HUDEP-2 (cell line): ENCODE data around the gene LVRN.
"Not testable (repeated sequence)": the region's sequence is repeated elsewhere in the genome, so short reads cannot be mapped to it uniquely, and the experiment has no call there.

Source experiments
- DNase-seq, 76 experiments: peaks; one replicate each; lab custom pipeline; 2025; ENCODE audit not compliant: unreplicated experiment in 76 of 76; lab: John Stamatoyannopoulos, UW

LVRN gene, protein sequence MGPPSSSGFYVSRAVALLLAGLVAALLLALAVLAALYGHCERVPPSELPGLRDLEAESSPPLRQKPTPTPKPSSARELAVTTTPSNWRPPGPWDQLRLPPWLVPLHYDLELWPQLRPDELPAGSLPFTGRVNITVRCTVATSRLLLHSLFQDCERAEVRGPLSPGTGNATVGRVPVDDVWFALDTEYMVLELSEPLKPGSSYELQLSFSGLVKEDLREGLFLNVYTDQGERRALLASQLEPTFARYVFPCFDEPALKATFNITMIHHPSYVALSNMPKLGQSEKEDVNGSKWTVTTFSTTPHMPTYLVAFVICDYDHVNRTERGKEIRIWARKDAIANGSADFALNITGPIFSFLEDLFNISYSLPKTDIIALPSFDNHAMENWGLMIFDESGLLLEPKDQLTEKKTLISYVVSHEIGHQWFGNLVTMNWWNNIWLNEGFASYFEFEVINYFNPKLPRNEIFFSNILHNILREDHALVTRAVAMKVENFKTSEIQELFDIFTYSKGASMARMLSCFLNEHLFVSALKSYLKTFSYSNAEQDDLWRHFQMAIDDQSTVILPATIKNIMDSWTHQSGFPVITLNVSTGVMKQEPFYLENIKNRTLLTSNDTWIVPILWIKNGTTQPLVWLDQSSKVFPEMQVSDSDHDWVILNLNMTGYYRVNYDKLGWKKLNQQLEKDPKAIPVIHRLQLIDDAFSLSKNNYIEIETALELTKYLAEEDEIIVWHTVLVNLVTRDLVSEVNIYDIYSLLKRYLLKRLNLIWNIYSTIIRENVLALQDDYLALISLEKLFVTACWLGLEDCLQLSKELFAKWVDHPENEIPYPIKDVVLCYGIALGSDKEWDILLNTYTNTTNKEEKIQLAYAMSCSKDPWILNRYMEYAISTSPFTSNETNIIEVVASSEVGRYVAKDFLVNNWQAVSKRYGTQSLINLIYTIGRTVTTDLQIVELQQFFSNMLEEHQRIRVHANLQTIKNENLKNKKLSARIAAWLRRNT

GRCh38 chr5:115962239-115962564, at the start of gene LVRN:
Gene LVRN, plus strand, starts transcription at chr5:115962475. Its CDS starts 143 bp downstream, at chr5:115962618.
- DNase-seq: no peak

GRCh38 chr5:115913623-115914400, 48.5 kb upstream of the LVRN start:
- not testable (repeated sequence) for DNase-seq

GRCh38 chr5:115920171-115920725, 42.0 kb upstream of the LVRN start:
- no peak for DNase-seq

DNA sequence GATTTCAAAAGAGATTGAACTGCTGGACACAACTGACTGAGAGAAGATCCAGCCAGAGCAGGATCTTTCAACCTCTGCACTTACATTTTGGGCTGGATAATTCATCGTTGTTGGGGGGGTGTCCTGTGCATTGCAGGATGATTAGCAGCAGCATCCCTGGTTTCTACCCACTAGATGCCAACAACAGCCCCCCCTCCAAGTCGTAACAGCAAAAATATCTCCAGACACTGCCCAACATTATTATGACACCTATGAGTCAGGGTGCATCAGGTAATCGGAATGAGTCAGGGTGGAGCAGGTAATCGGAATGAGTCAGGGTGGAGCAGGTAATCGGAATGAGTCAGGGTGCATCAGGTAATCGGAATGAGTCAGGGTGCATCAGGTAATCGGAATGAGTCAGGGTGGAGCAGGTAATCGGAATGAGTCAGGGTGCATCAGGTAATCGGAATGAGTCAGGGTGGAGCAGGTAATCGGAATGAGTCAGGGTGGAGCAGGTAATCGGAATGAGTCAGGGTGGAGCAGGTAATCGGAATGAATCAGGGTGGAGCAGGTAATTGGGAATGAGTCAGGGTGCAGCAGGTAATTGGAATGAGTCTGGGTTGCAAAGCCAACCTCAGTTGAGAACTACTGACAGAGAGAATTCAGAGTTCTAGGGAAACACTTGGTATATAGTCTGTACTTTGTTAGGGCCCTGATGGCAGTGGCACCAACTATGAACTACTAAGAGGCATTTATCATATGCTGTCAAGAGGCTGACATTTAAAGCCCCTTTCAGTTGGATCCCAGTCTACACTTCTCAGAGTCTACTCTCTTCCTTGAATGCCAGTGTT, 33.5 kb upstream of the LVRN start:
- DNase-seq: not testable (repeated sequence)

- not testable (repeated sequence) for DNase-seq
These were observed 32.1 kb upstream of the LVRN start for GRCh38 chr5:115930171-115930570.

- DNase-seq: no peak
These were observed 31.5 kb upstream of the LVRN start for GRCh38 chr5:115930630-115931337.

GRCh38 chr5:115932991-115933390, 29.3 kb upstream of the LVRN start:
- no peak for DNase-seq

- DNase-seq: no peak
These were observed 27.8 kb upstream of the LVRN start for GRCh38 chr5:115934388-115934974.

- no peak for DNase-seq
These were observed 26.2 kb upstream of the LVRN start for GRCh38 chr5:115936031-115936430.

DNA sequence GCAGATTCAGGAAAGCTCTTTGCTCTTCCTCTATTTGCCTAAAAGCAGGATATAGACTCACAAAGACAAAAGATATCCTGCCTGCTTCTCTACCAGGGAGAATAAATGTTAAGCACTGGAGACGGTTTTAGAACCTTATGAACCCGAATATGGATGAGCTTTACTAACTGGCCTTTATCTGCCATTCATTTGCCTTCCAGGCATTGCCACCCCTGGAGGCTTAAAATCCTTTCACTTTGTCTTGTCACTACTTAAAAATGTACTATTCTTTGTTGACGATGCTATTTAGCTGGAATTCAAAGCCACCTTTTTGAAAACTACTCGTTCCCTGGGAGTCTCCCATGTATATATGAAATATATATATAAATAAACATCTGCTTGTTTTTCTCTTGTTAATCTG, 23.2 kb upstream of the LVRN start:
- DNase-seq: no peak

DNA sequence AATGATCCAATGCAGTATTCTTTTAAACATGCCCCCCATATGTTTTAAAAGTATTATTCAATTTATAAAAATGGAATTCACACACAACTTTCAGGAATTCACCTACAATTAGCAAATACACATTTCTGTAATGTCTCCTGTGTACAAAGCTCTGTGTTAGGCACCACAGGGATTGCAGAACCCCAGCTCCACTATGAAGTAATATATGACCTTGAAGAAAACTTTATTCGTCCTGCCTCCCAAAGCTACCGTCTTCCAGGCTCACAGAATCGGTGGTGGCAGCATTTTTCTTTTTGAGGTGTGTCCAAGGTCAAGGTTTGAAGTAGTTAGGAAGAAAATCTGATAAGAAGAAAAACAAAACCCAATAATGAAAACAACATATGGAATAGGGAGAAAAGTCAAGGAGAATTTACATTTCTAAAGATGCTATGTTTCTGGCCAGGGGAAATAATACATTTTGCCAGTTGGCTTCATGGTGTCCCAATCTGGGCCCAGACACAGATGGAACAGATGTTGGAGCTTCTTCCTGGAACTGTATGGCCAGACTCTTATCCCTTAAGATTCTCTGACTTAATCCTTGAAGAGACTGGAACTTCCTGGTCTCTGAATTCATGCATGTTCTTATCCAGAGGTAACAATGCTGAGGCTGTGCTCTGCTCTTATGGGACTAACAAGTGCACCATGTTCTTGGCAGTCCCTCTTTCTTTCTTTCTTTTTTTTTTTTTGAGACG, 22.0 kb upstream of the LVRN start:
- no peak for DNase-seq

DNA sequence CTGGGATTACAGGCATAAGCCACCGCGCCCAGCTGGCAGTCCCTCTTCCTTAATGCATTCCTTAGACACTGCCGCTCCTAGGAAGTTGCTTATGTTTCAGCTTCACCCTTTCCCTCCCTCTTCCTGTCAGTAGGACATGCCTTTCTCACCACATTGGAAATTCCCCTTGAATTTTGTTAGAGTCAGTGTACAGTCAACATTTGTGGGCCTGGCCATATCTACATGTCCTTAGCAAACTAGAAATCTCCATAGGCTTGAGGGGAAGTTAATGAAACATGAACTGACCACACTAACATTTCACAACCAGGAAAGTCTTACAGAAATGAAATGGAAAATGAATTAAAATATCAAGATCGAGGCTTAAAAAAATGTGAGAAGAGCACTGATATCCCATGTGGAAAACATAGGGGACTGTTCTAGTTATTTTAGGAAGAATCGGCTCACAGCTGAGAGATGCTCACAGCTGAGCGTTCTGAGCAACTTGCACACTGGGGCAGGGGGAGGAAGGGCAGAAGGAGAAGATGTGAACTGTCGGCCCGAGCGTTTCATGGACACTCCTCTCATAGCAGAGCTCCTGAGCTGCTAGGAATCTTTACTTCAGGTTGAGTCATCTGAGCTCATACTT, 21.1 kb upstream of the LVRN start:
- no peak for DNase-seq

DNA sequence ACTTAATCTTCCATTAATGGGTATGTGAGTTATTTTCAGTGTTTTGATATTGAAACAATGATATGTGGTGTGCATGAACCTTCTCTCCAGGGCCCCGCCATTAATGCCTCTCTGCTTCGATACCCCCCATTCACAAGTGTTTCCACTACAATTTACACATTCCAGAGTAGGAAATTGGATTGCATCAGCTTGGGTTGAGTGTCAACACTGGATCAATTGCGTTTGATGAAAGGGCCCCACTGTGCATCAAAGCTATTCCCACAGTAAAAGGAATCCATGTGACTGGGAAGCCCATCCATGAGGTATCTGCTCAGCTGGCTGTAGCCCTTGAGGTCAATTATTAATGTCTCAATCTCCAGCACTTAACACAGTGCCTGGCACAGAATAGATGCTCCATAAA, 17.8 kb upstream of the LVRN start:
- DNase-seq: no peak

DNA sequence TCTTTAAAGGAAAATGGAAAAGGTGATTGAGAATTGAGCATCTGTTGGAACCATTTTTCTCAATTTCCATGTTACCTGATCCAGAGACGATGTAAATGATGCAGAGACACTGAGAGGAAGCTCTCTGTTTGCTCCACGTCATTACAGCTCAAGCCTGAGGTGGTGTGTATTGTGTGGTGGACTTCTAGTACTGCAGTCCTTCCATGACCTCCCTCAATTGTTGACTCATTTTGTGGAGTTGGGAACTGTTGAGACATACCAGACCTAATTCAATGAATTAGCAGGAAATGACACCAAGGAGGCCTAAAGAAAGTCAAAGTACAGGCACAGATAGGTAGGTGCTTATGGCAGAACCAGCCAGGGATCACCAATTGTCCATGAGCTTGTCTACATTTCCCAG, 15.6 kb upstream of the LVRN start:
- no peak for DNase-seq

DNA sequence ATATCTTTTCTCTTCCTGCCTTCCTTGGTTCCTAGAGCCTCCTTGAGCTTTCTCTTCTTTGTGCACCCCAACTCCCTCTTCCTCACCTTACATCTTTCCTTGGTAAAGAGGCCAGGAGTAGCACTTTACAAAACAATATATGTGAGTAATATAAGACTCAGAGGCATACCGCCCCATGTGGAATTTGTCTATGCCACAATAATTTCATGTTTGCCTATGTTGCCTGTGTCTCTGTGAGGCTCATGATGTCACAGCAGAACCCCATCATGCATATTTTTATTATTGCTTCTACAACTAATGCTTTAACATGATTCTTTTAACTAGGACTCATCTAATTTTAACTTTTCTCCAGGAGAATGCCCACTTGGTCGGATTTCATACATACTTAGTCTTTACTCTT, 15.0 kb upstream of the LVRN start:
- DNase-seq: no peak

DNA sequence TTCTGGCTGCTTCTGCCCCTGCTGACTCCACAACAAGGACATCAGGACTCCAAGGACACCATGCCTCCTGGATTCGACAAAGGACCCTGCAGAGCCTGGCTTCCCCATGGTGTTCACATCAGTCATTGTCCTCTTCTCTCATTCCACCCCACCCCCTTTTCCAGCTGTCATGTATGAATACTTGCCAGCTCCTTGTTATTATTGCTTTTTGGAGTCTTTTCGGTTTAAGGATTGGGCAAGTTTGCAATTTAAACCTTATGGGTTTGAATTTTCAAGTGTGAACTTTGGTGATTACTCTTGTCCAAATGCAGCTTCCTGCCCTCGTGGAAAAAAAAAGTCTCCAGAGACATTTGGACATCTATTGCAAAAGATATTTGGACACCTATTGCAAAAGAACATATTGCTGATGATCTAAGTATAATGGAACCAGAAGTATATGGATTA, 14.2 kb upstream of the LVRN start:
- DNase-seq: no peak

DNA sequence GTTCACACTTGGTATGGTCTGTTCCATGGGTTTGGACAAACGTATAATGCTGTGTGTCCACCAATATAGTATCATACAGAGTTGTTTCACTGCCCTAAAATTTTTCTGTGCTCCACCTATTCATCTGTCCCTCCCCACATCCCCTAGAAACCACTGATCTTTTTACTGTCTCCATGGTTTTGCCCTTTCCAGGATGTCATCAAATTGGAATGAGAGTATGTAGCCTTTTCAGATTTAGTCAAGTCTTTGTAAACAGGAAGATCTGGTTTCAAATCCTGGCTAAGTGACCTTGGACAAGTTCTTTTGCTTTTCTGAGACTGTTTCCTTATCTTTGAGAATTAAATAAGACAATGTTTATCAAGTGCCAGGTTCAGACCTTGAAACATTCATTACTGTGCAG, 13.2 kb upstream of the LVRN start:
- no peak for DNase-seq

- DNase-seq: no peak
These were observed 9.7 kb upstream of the LVRN start for GRCh38 chr5:115952588-115952987.
